Natural killer cell treated with Interleukin-12 subunit alpha and Interleukin-12 subunit beta and Interleukin-15 and Interleukin-18, amount 100 ng/mL, for 72 hours (primary cell): ENCODE data around the gene BAZ1A. TPM values are rescaled to one million over a fixed set of nuclear protein-coding genes. Genes with fewer than 3 reads are reported as not detected.
A peak's percentile ranks its signal among the peaks of the same experiment; 100 is the strongest.

Experiments used
- ATAC-seq, 2 donors: fragments of 150-1000 bp; cut with Tn5 transposase in 1 of 2; sonication (Bioruptor Pico), chemical (Tn5 transposase) in 1 of 2; 2 replicates each; pipeline ENCODE4 v1.10.0; 2021
- DNase-seq: peaks from one replicate; pipeline ENCODE4 v3.0.0; 2022; ENCODE audit warnings: low spot score
- H3K27ac Mint-ChIP-seq, 2 donors: 1 replicate in 1 of 2; 2 replicates in 1 of 2; pipeline ENCODE4 v1.8.0; 2022; ENCODE audit warnings: mixed read lengths in 2 of 2, mild to moderate bottlenecking in 1 of 2, moderate library complexity in 1 of 2
- H3K27me3 Mint-ChIP-seq, 2 donors: 1 replicate in 1 of 2; 2 replicates in 1 of 2; pipeline ENCODE4 v1.8.0; 2022; ENCODE audit warnings: mixed read lengths in 2 of 2
- H3K36me3 Mint-ChIP-seq: one replicate; pipeline ENCODE4 v1.8.0; 2022; ENCODE audit warnings: mixed read lengths
- H3K4me1 Mint-ChIP-seq, 2 donors: 1 replicate in 1 of 2; 2 replicates in 1 of 2; pipeline ENCODE4 v1.8.0; 2022; ENCODE audit warnings: low read depth in 2 of 2, mixed read lengths in 2 of 2, mild to moderate bottlenecking in 1 of 2
- H3K4me3 Mint-ChIP-seq: one replicate; pipeline ENCODE4 v1.8.0; 2022; ENCODE audit warnings: mixed read lengths
- H3K9me3 Mint-ChIP-seq: 2 replicates; pipeline ENCODE4 v1.8.0; 2022; ENCODE audit warnings: mixed read lengths
- total RNA-seq, 2 donors: library from RNA; stranded (reverse); gene quantifications; one replicate each; pipeline ENCODE4 v1.2.3, GENCODE V29; 2022

Gene BAZ1A, protein sequence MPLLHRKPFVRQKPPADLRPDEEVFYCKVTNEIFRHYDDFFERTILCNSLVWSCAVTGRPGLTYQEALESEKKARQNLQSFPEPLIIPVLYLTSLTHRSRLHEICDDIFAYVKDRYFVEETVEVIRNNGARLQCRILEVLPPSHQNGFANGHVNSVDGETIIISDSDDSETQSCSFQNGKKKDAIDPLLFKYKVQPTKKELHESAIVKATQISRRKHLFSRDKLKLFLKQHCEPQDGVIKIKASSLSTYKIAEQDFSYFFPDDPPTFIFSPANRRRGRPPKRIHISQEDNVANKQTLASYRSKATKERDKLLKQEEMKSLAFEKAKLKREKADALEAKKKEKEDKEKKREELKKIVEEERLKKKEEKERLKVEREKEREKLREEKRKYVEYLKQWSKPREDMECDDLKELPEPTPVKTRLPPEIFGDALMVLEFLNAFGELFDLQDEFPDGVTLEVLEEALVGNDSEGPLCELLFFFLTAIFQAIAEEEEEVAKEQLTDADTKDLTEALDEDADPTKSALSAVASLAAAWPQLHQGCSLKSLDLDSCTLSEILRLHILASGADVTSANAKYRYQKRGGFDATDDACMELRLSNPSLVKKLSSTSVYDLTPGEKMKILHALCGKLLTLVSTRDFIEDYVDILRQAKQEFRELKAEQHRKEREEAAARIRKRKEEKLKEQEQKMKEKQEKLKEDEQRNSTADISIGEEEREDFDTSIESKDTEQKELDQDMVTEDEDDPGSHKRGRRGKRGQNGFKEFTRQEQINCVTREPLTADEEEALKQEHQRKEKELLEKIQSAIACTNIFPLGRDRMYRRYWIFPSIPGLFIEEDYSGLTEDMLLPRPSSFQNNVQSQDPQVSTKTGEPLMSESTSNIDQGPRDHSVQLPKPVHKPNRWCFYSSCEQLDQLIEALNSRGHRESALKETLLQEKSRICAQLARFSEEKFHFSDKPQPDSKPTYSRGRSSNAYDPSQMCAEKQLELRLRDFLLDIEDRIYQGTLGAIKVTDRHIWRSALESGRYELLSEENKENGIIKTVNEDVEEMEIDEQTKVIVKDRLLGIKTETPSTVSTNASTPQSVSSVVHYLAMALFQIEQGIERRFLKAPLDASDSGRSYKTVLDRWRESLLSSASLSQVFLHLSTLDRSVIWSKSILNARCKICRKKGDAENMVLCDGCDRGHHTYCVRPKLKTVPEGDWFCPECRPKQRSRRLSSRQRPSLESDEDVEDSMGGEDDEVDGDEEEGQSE (N-terminal part only)
- 10 to 100 TPM; 88.3 to 93.6 TPM for total RNA-seq

DNA sequence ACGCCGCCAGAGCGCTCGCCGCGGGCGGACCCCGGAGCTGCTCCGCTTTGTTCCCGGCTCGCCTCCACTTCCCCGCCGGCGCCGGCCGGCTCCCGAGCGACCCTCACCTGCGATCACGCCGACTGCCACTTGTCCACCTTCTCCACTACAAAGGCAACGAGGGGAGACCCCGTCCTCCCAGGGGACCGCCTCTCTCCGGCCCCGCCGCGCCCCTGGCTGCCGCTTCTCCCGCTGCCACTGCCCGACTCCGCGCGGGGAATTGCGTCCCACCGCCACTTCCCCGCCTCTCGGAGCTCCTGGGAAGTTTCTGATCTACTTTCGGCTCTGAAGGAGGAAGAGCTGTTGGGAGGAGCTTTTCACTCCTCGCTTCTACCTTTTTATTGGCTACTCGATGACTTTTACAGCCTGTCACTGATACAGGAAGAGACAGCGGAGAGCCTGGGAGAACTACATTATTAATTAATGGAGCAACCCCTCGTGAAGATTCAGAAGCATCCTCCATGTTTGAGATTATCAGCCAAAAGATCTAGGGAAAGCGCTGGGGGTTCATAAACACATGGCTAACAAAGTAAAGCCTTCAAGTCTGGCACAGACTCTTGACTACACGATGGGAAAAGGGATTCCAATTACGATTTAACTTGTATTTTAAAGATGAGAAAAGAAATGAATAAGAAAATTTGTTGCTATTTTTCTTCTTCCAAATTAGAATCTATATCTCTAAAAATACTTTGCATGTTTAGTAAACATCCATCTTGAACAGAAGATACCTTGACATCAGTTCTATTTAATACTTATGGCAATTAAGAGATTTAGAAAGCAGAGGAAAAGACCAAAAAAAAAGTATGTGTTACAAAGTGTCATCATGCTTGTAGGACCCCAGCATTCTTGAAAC, at the start of gene BAZ1A:
TSS of gene BAZ1A (minus strand) at position 330 of the 892 bp plus-strand sequence. CDS start 756 bp downstream, outside the sequence.
- H3K27me3 Mint-ChIP-seq, result no peaks in the 10 kb centered on the region
- peaks cover 24% of the 10 kb centered on the region in 2 donors for H3K4me1 Mint-ChIP-seq
- no peaks in the 10 kb centered on the region for H3K9me3 Mint-ChIP-seq

DNA sequence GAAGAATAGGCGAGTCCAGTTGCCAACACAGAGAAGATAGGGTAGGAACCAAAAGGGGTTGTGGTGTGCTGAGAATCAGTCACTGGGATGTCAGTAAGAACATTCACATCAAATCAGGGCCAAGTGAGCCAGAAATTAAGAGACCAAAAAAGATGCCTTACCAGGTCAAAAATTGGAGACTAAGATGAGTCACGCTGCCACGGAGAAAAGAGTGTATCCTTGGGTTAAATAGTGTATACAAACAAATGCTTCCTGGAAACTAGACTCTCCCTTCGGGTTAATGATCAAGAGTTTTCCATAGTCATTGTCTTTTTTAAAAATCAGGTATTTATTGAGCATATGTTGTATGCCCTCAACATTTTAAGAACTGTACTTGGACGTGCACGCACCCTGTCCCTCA, 45.2 kb upstream of the BAZ1A start:
- Mint-ChIP-seq H3K9me3 (no peaks in the 10 kb centered on the region), H3K36me3 (no peaks in the 10 kb centered on the region), H3K27me3 (no peaks in the 10 kb centered on the region), H3K4me1 (no peaks in the 10 kb centered on the region), H3K27ac (no peak overlapping the region), H3K4me3 (no peak overlapping the region)
- DNase-seq (no peak), ATAC-seq (no peak)

More for the DNA sequence above, at the start of gene BAZ1A:
- H3K4me3 Mint-ChIP-seq, result peak within 1 kb of the TSS; percentile 96
- ATAC-seq, result peak; percentile 3 to 18
- DNase-seq, result peak; percentile 65
- H3K27ac Mint-ChIP-seq, result peak within 1 kb of the TSS; percentile 92 to 97
- H3K36me3 Mint-ChIP-seq, result no peaks in the 10 kb centered on the region

DNA sequence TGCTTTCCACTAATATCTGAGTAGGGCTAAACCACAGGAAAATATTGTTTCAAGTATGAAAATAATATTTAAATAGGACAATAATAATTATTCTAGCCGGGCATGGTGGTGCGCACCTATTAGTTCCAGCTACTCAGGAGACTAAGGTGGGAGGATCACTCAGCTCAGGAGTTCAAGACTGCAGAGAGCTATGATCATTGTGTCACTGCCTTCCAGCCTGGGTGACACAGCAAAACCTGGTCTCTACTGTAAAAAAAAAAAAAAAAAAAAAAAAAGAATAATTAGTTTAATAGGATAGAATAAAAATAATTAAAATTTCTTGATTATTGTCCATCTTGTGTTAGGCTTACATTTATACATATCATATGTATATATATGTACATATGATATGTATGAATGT, 38.5 kb upstream of the BAZ1A start:
- no peaks in the 10 kb centered on the region for H3K27me3 Mint-ChIP-seq
- H3K4me1 Mint-ChIP-seq, result peaks cover 0 to 3% of the 10 kb centered on the region in 2 donors
- no peaks in the 10 kb centered on the region for H3K9me3 Mint-ChIP-seq
- DNase-seq (no peak), ATAC-seq (no peak)
- H3K4me3 Mint-ChIP-seq, result no peak overlapping the region
- H3K27ac Mint-ChIP-seq, result no peak overlapping the region
- no peaks in the 10 kb centered on the region for H3K36me3 Mint-ChIP-seq

DNA sequence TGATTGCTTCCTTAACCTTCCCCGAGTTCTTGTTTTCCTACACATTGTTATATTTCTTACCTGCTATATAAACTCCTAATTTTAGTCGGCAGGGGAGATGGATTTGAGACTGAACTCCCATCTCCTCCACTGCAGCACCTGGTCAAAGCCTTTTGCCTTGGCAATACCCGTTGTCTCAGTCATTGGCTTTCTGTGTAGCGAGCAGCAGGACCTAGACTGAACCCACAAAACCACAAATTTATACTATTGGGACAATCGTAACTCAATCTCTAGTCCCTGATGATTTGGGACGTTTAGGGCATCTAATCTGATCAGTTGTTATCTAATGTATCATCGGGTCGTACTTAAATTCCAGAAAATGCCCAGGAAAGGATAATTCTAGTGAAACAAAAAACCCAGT, 37.8 kb upstream of the BAZ1A start:
- ATAC-seq (no peak), DNase-seq (no peak)
- Mint-ChIP-seq H3K4me1 (peaks cover 0 to 3% of the 10 kb centered on the region in 2 donors), H3K4me3 (no peak overlapping the region), H3K27ac (peak overlapping the region in 1 of 2 donors; percentile 12), H3K9me3 (no peaks in the 10 kb centered on the region), H3K36me3 (no peaks in the 10 kb centered on the region), H3K27me3 (no peaks in the 10 kb centered on the region)

DNA sequence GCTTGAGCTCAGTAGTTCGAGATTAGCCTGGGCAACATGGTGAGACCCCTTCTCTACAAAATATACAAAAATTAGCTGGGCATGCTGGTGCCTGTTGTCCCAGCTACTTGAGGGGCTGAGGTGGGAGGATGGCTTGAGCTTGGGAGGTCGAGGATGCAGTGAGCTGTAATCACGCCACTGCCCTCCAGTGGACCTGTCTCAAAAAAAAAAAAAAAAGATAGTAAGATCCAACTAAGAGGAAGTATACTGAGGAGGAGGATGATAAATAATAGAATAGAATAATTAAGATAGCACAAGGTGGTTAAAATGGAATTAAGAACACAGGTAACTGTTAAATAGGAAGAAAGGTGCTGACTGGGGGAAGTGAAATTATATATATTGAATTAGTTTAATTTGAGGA, 37.0 kb upstream of the BAZ1A start:
- Mint-ChIP-seq H3K27ac (peak overlapping the region in 1 of 2 donors; percentile 6), H3K27me3 (no peaks in the 10 kb centered on the region), H3K4me1 (peaks cover 0 to 3% of the 10 kb centered on the region in 2 donors), H3K4me3 (no peak overlapping the region), H3K9me3 (no peaks in the 10 kb centered on the region), H3K36me3 (no peaks in the 10 kb centered on the region)
- DNase-seq, result no peak
- no peak for ATAC-seq

DNA sequence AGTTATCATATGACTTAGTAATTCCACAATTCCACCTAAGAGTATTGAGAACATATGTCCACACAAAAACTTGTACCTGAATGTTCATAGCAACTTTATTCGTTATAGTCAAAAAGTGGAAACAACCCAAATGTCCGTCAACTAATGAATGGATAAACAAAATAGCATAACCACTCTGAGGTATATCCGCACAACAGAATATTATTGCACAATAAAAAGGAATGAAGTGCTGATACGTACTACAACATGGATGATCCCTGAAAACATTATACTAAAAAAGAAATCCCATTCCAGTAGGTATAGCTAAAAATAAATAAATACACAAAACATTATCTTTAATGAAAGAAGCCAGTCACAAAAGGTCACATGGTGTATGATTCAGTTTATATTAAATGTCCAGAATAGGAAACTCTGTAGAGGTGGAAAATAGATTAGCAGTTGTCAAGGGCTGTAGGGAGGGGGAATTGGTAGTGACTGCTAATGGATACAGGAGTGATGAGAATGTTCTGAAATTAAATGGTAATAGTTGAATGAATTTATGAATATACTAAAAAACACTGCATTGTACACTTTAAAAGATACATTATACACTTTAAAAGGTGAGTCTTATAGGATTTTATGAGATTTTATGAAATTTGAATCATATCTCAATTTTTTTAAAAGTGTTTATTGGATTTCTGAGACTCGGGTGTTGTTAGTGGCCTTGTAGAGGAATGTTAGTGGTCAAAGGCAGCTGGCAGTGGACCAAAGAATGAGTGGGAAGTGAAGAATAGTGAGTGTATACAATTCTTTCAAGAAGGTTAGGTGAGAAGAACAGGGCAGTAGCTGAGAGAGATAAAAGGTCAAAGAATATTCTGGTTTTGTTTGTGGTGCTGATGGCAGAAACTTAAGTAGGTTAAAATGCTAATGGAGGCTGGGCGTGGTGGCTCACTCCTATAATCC, 36.3 kb upstream of the BAZ1A start:
- Mint-ChIP-seq H3K4me3 (no peak overlapping the region), H3K4me1 (peaks cover 0 to 3% of the 10 kb centered on the region in 2 donors), H3K36me3 (no peaks in the 10 kb centered on the region), H3K27ac (peak overlapping the region in 1 of 2 donors; percentile 6), H3K9me3 (no peaks in the 10 kb centered on the region), H3K27me3 (no peaks in the 10 kb centered on the region)
- no peak for DNase-seq
- ATAC-seq, result no peak

DNA sequence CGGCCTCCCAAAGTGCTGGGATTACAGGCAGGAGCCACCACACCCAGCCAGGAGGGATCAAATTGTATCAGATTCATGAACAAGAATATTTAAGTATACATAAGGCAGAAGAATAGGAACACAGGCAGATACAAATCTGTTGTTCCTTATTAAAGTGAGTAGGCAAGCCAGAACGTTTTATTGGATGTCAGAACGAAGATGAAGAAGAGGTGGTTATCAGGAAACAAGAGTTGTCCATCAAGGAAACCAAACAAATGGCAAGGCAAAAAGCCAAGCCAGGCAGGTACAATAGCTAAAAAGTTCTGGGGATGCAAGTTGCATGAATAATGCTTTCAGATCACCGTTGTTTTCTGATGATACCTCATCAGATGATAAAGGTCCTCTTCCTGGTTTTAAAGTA, 31.1 kb upstream of the BAZ1A start:
- Mint-ChIP-seq H3K4me1 (no peaks in the 10 kb centered on the region), H3K27me3 (no peaks in the 10 kb centered on the region), H3K9me3 (no peaks in the 10 kb centered on the region), H3K36me3 (no peaks in the 10 kb centered on the region), H3K27ac (peak overlapping the region in 1 of 2 donors; percentile 14), H3K4me3 (no peak overlapping the region)
- ATAC-seq, result no peak
- DNase-seq, result no peak

DNA sequence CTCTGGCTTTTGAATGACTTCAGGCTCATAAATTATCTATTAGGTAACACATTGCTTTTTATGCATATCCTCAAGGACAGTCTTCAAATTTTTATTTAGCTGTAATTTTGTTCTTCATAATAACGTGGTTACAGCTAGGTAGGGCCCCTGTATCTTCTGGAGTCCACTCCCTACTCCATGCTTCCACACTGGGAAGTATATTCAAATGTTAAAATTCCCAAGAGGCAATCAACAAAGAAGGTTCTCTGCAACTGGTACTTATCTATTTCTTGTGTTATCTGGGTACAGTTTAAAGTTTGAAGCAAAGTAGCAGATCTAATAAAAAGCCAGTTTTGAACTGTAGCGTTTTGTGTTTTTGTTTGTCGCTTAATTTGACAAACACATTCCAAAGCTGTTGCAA, 20.1 kb upstream of the BAZ1A start:
- no peaks in the 10 kb centered on the region for H3K9me3 Mint-ChIP-seq
- H3K4me3 Mint-ChIP-seq, result no peak overlapping the region
- no peaks in the 10 kb centered on the region for H3K36me3 Mint-ChIP-seq
- ATAC-seq (no peak), DNase-seq (no peak)
- no peak overlapping the region for H3K27ac Mint-ChIP-seq
- no peaks in the 10 kb centered on the region for H3K27me3 Mint-ChIP-seq
- no peaks in the 10 kb centered on the region for H3K4me1 Mint-ChIP-seq

DNA sequence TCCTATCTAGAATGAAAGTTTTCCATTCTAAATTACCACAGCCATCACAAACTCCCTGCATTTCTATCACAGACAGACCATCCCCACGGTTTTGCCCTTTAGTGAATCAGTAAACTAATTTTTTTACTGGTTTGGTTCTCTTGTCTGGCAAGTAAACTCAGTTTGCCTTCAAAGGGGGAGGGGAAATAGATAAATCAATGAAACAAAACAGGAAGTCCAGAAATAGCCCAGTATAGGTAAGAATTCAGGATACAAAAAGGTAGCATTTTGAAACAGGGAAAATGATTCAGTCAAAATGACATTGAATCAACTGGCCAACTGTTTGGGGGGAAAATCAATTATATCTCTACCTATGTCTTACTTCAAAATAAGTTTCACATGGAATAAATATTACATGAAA, 15.8 kb upstream of the BAZ1A start:
- no peak overlapping the region for H3K4me3 Mint-ChIP-seq
- no peaks in the 10 kb centered on the region for H3K36me3 Mint-ChIP-seq
- H3K9me3 Mint-ChIP-seq, result no peaks in the 10 kb centered on the region
- DNase-seq (no peak), ATAC-seq (no peak)
- no peak overlapping the region for H3K27ac Mint-ChIP-seq
- H3K4me1 Mint-ChIP-seq, result no peaks in the 10 kb centered on the region
- no peaks in the 10 kb centered on the region for H3K27me3 Mint-ChIP-seq

DNA sequence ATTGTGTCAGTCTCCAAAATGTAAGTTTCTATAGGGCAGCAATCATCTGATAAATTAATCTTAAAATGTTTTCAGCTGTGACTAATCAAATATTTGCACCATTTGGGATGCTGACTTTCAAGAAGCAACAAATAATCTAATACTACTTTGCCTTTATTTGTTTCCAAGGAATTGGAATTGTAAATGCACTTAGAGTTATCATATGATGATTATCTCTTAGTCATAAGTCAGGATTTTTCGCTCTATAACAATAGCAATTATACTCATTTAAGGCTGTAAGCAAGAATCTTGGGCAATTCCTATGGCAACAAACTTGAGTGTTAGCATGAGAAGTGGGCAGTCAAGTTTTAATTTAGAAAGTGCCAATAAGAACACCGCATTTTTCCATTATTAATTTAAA, 13.0 kb upstream of the BAZ1A start:
- Mint-ChIP-seq H3K27me3 (no peaks in the 10 kb centered on the region), H3K9me3 (no peaks in the 10 kb centered on the region), H3K36me3 (no peaks in the 10 kb centered on the region), H3K27ac (no peak overlapping the region), H3K4me3 (no peak overlapping the region), H3K4me1 (no peaks in the 10 kb centered on the region)
- no peak for ATAC-seq
- no peak for DNase-seq

DNA sequence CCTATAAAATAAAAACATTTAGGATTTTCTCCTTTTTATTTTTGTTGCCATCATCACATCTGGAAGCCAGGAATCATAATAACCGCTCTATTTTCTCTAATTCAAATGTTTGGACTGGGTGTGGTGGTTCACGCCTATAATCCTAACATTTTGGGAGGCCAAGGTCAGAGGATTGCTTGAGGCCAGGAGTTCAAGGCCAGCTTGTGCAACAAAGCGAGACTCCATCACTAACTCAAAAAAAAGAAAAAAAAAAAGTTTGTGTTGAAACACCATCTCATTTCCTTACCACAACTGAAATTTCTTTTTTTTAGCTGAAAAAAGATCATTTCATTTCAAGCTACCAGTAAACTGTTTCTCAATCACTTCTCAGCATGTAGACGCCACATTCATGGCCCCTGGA, 8.8 kb upstream of the BAZ1A start:
- Mint-ChIP-seq H3K27ac (no peak overlapping the region), H3K36me3 (no peaks in the 10 kb centered on the region), H3K4me3 (no peak overlapping the region), H3K9me3 (no peaks in the 10 kb centered on the region), H3K4me1 (no peaks in the 10 kb centered on the region), H3K27me3 (no peaks in the 10 kb centered on the region)
- DNase-seq, result no peak
- no peak for ATAC-seq

DNA sequence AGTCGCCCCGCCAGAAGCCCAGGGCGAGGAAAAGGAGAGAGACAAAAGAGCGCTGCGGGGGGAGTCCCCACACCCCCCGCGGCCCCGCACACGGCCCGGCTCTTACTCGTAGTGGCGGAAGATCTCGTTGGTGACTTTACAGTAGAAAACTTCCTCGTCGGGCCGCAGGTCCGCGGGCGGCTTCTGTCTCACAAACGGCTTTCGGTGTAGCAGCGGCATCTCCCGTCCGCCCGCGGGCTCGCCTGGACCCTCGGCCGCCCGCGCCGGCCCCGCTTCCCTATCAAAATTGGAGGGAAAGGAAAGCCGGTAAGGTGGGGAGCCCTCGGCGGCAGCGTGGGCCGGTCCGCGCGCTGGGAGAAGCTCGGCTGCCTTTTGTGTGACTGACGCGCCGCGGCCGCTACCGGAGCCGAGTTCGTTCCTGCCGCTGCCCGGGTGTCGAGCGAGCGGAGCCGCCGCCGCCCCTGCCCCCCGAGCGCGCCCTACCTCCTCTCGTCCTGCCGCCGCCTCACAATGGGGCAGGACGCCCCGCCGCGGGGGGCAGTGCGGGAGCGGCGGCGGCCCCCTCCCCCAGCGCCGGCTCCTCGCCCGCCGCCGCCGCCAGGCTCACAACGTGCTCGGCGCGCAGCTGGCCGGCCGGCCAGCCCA, 652 bp downstream of the BAZ1A start:
- no peaks in the 10 kb centered on the region for H3K9me3 Mint-ChIP-seq
- peaks cover 28% of the 10 kb centered on the region in 2 donors for H3K4me1 Mint-ChIP-seq
- ATAC-seq, result peak; percentile 60 to 69
- H3K27me3 Mint-ChIP-seq, result no peaks in the 10 kb centered on the region
- H3K36me3 Mint-ChIP-seq, result no peaks in the 10 kb centered on the region
- H3K27ac Mint-ChIP-seq, result peak overlapping the region; percentile 92 to 97
- peak overlapping the region; percentile 96 for H3K4me3 Mint-ChIP-seq
- no peak for DNase-seq
